Trophoblast cell (in vitro differentiated cells and primary cell): Measurements from ENCODE around the gene TSPAN2.

ENCODE experiments used
- DNase-seq, 2 donors: peaks; one replicate each; pipeline ENCODE4 v3.0.0-alpha.2; 2016
- H2AFZ ChIP-seq: 2 replicates; pipeline ENCODE4 v1.6.1; 2013; ENCODE audit warnings: low read length, moderate library complexity, mild to moderate bottlenecking; ENCODE audit not compliant: insufficient read depth, poor library complexity
- H2AK5ac ChIP-seq: 2 replicates; pipeline ENCODE4 v1.6.1; 2013; ENCODE audit warnings: mild to moderate bottlenecking, low read length
- H2BK120ac ChIP-seq: 2 replicates; pipeline ENCODE4 v1.6.1; 2013; ENCODE audit warnings: low read length, mild to moderate bottlenecking, moderate library complexity; ENCODE audit not compliant: insufficient read depth, poor library complexity
- H2BK12ac ChIP-seq: 2 replicates; pipeline ENCODE4 v1.6.1; 2013; ENCODE audit warnings: mild to moderate bottlenecking, low read length, moderate library complexity
- H2BK5ac ChIP-seq: 2 replicates; pipeline ENCODE4 v1.6.1; 2013; ENCODE audit warnings: low read length, low read depth, moderate library complexity, mild to moderate bottlenecking; ENCODE audit not compliant: poor library complexity
- H3K14ac ChIP-seq: 2 replicates; pipeline ENCODE4 v1.6.1; 2013; ENCODE audit warnings: mild to moderate bottlenecking, low read length
- H3K18ac ChIP-seq: 2 replicates; pipeline ENCODE4 v1.6.1; 2013; ENCODE audit warnings: mild to moderate bottlenecking, low read length
- H3K23ac ChIP-seq: 2 replicates; pipeline ENCODE4 v1.6.1; 2013; ENCODE audit warnings: low read length
- H3K27ac ChIP-seq: 2 replicates; pipeline ENCODE4 v1.5.1; 2013; ENCODE audit warnings: low read depth, mild to moderate bottlenecking, inconsistent platforms, low read length, moderate library complexity
- H3K27me3 ChIP-seq: 2 replicates; pipeline ENCODE4 v1.6.1; 2013; ENCODE audit warnings: inconsistent platforms, mild to moderate bottlenecking, low read length, moderate library complexity; ENCODE audit not compliant: insufficient read depth
- H3K36me3 ChIP-seq, 2 experiments: 1 replicate in 1 of 2; 2 replicates in 1 of 2; pipeline ENCODE4 v1.6.1; 2013; ENCODE audit warnings: low read length in 2 of 2, mild to moderate bottlenecking in 2 of 2, moderate library complexity in 1 of 2; ENCODE audit not compliant: insufficient read depth in 2 of 2, control insufficient read depth in 1 of 2
- H3K4ac ChIP-seq: 2 replicates; pipeline ENCODE4 v1.6.1; 2013; ENCODE audit warnings: low read depth, mild to moderate bottlenecking, low read length, moderate library complexity
- H3K4me1 ChIP-seq, 2 experiments: 1 replicate in 1 of 2; 2 replicates in 1 of 2; pipeline ENCODE4 v1.6.1; 2013; ENCODE audit warnings: low read length in 2 of 2, mild to moderate bottlenecking in 2 of 2, moderate library complexity in 1 of 2; ENCODE audit not compliant: insufficient read depth in 2 of 2, control insufficient read depth in 1 of 2
- H3K4me2 ChIP-seq: 2 replicates; pipeline ENCODE4 v1.6.1; 2013; ENCODE audit warnings: inconsistent platforms, mild to moderate bottlenecking, low read length, moderate library complexity
- H3K4me3 ChIP-seq: 2 replicates; pipeline ENCODE4 v1.5.1; 2013; ENCODE audit warnings: mild to moderate bottlenecking, low read depth, low read length, inconsistent platforms
- H3K79me1 ChIP-seq: one replicate; pipeline ENCODE4 v1.6.1; 2013; ENCODE audit warnings: low read length
- H3K79me2 ChIP-seq: 2 replicates; pipeline ENCODE4 v1.6.1; 2013; ENCODE audit warnings: low read length, mild to moderate bottlenecking; ENCODE audit not compliant: control insufficient read depth, insufficient read depth, poor library complexity
- H3K9ac ChIP-seq: 2 replicates; pipeline ENCODE4 v1.6.1; 2013; ENCODE audit warnings: mild to moderate bottlenecking, low read length
- H3K9me3 ChIP-seq: 2 replicates; pipeline ENCODE4 v1.6.1; 2013; ENCODE audit warnings: low read depth, mild to moderate bottlenecking, control low read depth, inconsistent platforms, low read length; ENCODE audit not compliant: insufficient read depth
- H4K12ac ChIP-seq: 2 replicates; pipeline ENCODE4 v1.6.1; 2013; ENCODE audit warnings: low read depth, mild to moderate bottlenecking, low read length, moderate library complexity
- H4K8ac ChIP-seq: 2 replicates; pipeline ENCODE4 v1.6.1; 2013; ENCODE audit warnings: low read depth, mild to moderate bottlenecking, low read length, moderate library complexity
- H4K91ac ChIP-seq: one replicate; pipeline ENCODE4 v1.6.1; 2013; ENCODE audit warnings: low read depth, mild to moderate bottlenecking, low read length, moderate library complexity
- WGBS: extraction: QIAGEN DNeasy Blood & Tissue Kit; methylation state at CpG from one replicate; pipeline ENCODE4 v1.1.7; 2013; ENCODE audit warnings: missing lambda C conversion rate; ENCODE audit not compliant: insufficient read length, insufficient coverage; ENCODE audit errors: extremely low coverage; 5-methylcytosine and 5-hydroxymethylcytosine counted together

The TSPAN2 gene

GRCh38 chr1:115098979-115099692 is 9.8 kb upstream of the TSPAN2 start:
- Histone ChIP-seq H3K4me2 (no peak overlapping the region), H2AFZ (no peak overlapping the region), H3K14ac (no peak overlapping the region), H4K91ac (no peak overlapping the region), H2BK12ac (no peak overlapping the region), H3K79me2 (no peaks in the 10 kb centered on the region), H3K9me3 (no peaks in the 10 kb centered on the region), H3K36me3 (no peaks in the 10 kb centered on the region), H3K18ac (no peak overlapping the region), H3K4me1 (no peaks in the 10 kb centered on the region), H4K12ac (no peak overlapping the region), H2BK5ac (no peak overlapping the region), H3K27me3 (no peaks in the 10 kb centered on the region), H2AK5ac (no peak overlapping the region), H3K9ac (no peak overlapping the region), H3K23ac (no peak overlapping the region), H4K8ac (no peak overlapping the region), H3K27ac (no peak overlapping the region), H3K4me3 (no peak overlapping the region), H3K79me1 (no peaks in the 10 kb centered on the region), H3K4ac (no peak overlapping the region), H2BK120ac (no peak overlapping the region)
- WGBS, result no CpG with 5 or more reads among the region's 13 CpGs
- peak in 1 of 2 donors; percentile 19 for DNase-seq

- H3K27ac ChIP-seq, result no peak overlapping the region
- no peak overlapping the region for H3K4me2 ChIP-seq
- H2BK12ac ChIP-seq, result no peak overlapping the region
- no peak overlapping the region for H2BK5ac ChIP-seq
- H3K18ac ChIP-seq, result no peak overlapping the region
- H4K8ac ChIP-seq, result no peak overlapping the region
- no peak overlapping the region for H3K4ac ChIP-seq
- no CpG with 5 or more reads among the region's 1 CpG for WGBS
- no peak overlapping the region for H3K23ac ChIP-seq
- H2AK5ac ChIP-seq, result no peak overlapping the region
- no peak overlapping the region for H4K91ac ChIP-seq
- no peak overlapping the region for H2BK120ac ChIP-seq
- peaks cover 0 to 10% of the 10 kb centered on the region in 2 experiments for H3K4me1 ChIP-seq
- no peak overlapping the region for H4K12ac ChIP-seq
- H3K4me3 ChIP-seq, result no peak overlapping the region
- peaks cover 5% of the 10 kb centered on the region for H3K79me2 ChIP-seq
- H2AFZ ChIP-seq, result no peak overlapping the region
- H3K27me3 ChIP-seq, result no peaks in the 10 kb centered on the region
- no peak overlapping the region for H3K14ac ChIP-seq
- H3K9ac ChIP-seq, result no peak overlapping the region
- peaks cover 2% of the 10 kb centered on the region for H3K79me1 ChIP-seq
- no peak for DNase-seq
- no peaks in the 10 kb centered on the region for H3K36me3 ChIP-seq
- H3K9me3 ChIP-seq, result peaks cover 1% of the 10 kb centered on the region
Measured at GRCh38 chr1:115092175-115092574, 2.9 kb upstream of the TSPAN2 start.

- H2AK5ac ChIP-seq, result no peak overlapping the region
- H2BK12ac ChIP-seq, result no peak overlapping the region
- H4K91ac ChIP-seq, result no peak overlapping the region
- H3K4me2 ChIP-seq, result no peak overlapping the region
- peaks cover 1% of the 10 kb centered on the region for H3K9me3 ChIP-seq
- H2BK120ac ChIP-seq, result no peak overlapping the region
- H3K9ac ChIP-seq, result no peak overlapping the region
- no peak overlapping the region for H3K14ac ChIP-seq
- H2AFZ ChIP-seq, result no peak overlapping the region
- no peaks in the 10 kb centered on the region for H3K27me3 ChIP-seq
- H3K4me3 ChIP-seq, result no peak overlapping the region
- WGBS, result no CpG with 5 or more reads among the region's 2 CpGs
- H3K27ac ChIP-seq, result no peak overlapping the region
- H2BK5ac ChIP-seq, result no peak overlapping the region
- no peak overlapping the region for H4K12ac ChIP-seq
- DNase-seq, result no peak
- H3K36me3 ChIP-seq, result no peaks in the 10 kb centered on the region
- no peak overlapping the region for H4K8ac ChIP-seq
- no peak overlapping the region for H3K4ac ChIP-seq
- no peak overlapping the region for H3K23ac ChIP-seq
- H3K18ac ChIP-seq, result no peak overlapping the region
- H3K4me1 ChIP-seq, result peaks cover 0 to 10% of the 10 kb centered on the region in 2 experiments
- H3K79me2 ChIP-seq, result peaks cover 5% of the 10 kb centered on the region
- H3K79me1 ChIP-seq, result peaks cover 2% of the 10 kb centered on the region
Measured at GRCh38 chr1:115091572-115091971, 2.3 kb upstream of the TSPAN2 start.

- Histone ChIP-seq H4K8ac (no peak overlapping the region), H3K23ac (no peak overlapping the region), H3K79me1 (peaks cover 2% of the 10 kb centered on the region), H3K9ac (no peak overlapping the region), H3K4me2 (no peak overlapping the region), H2BK120ac (no peak overlapping the region), H3K4ac (no peak overlapping the region), H2BK12ac (no peak overlapping the region), H2AK5ac (no peak overlapping the region), H4K12ac (no peak overlapping the region), H2AFZ (no peak overlapping the region), H4K91ac (no peak overlapping the region), H3K4me1 (peaks cover 0 to 10% of the 10 kb centered on the region in 2 experiments), H3K4me3 (no peak overlapping the region), H3K9me3 (peaks cover 1% of the 10 kb centered on the region), H3K36me3 (no peaks in the 10 kb centered on the region), H3K14ac (no peak overlapping the region), H3K79me2 (peaks cover 5% of the 10 kb centered on the region), H3K27me3 (no peaks in the 10 kb centered on the region), H2BK5ac (no peak overlapping the region), H3K27ac (no peak overlapping the region), H3K18ac (no peak overlapping the region)
- no peak for DNase-seq
- whole genome bisulfite sequencing, result no CpG with 5 or more reads among the region's 4 CpGs
Measured at GRCh38 chr1:115090956-115091355, 1.7 kb upstream of the TSPAN2 start.
